ENCODE measurements around the gene DALRD3.

Gene DALRD3

DNA sequence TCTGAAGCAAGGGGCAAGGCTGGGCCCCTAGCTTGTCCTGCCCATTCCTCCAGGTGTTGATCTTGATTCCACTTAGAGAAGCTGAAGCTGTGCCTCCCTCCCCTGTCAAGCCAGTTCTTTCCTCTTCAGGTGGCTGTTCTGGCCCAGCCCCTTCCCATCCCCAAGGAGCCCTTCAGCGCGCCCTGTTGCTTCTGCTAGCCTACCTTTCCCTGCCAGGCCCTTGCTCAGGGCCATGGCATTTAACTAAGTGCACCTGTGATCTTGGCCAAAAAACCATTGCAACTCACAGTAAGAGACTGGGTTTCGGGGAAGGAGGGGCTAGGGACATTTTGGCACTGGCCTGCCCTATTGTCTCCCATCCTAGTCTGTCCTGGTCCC, 13.1 kb downstream of the DALRD3 start:
- FAIRE-seq (no peak), DNase-seq (ENCODE audit: insufficient read length, low spot score) (no peak)
- no peak for TF ChIP-seq POLR2A (IDR thresholded peaks at IDR 0.05; ENCODE audit: low read depth, low read length)

DNA sequence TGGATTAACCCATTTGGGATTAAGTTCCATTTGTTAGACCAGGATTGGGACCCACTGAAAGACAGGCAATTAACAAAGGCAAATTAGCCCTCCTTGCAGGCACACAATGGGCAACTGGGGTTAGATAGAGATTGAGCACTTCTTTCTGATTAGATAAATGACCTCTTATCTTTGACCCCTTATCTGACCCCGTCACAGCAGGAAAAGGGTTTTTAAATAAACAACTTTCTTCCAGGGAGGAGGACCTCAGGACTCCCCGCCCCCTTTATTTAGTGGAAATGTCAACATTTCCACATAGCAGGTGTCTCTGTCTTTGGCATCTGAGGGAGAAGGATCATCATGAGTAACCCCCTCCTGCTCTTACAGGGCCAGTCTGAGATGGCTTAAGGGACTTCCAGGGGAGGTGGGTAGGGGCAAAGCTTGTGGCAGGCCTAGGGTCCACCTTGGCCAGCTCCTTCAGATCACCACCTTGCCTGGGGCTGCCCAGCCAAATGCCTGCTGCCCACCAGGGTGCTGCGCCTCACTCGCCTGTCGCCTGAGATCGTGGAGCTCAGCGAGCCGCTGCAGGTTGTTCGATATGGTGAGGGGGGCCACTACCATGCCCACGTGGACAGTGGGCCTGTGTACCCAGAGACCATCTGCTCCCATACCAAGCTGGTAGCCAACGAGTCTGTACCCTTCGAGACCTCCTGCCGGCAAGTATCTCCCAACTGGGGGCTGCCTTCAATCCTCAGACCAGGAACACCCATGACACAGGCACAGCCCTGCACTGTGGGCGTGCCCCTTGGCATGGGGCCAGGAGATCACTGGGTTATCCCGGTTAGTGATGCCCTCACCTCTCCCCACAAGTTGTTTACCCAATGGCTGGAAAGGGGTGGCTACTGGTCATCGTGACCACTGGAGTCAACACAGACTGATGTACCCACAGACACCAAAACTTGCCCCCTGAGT, 13.8 kb downstream of the DALRD3 start:
- no peak for FAIRE-seq
- no peak for DNase-seq (ENCODE audit: insufficient read length, low spot score)
- no peak for TF ChIP-seq POLR2A (IDR thresholded peaks at IDR 0.05; ENCODE audit: low read depth, low read length)

- FAIRE-seq, result no peak
- TF ChIP-seq POLR2A (IDR thresholded peaks at IDR 0.05; ENCODE audit: low read depth, low read length), result no peak
- no peak for DNase-seq (ENCODE audit: insufficient read length, low spot score)
Observed at GRCh38 chr3:49001155-49001554, 17.2 kb downstream of the DALRD3 start.

DNA sequence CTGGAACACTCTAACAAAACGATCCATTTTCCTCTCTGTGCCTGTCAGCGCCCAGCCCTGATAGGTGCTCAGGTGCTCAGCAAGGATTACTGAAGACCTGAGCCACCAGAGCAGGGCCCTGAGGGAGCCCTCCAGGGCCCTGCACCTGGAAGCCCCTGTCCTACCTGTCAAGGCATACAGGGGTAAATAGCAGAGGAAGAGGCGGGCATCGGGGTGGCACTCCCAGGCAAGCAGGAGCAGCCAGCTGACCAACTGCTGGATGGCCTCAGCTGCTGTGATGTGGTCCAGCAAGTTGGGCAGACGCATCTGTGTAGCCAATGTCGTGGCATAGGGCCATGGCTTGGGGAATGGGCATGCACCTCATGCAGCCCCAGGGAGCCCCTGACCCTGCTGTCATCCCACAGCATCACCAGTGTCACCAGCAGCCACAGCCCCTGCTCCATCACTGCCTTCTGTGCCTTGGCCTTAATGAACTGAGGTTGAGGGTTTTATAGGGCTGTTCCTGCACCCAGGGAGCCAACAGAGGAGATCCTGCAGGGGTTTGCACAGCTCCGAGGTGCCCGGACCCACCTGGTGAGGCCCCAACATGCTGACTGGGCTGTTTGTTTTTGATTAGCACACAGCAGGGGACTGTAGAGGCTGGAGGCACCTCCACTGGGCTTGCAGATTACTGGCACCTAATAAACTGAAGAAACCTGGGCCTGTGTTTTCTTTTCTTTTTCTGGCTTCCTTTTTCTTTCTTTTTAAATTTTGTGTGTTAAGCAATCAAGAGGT, 19.1 kb downstream of the DALRD3 start:
- FAIRE-seq (no peak), DNase-seq (ENCODE audit: insufficient read length, low spot score) (no peak)
- TF ChIP-seq POLR2A (IDR thresholded peaks at IDR 0.05; ENCODE audit: low read depth, low read length), result no peak

GRCh38 chr3:48997714-48998637, 20.4 kb downstream of the DALRD3 start:
- FAIRE-seq (no peak), DNase-seq (ENCODE audit: insufficient read length, low spot score) (no peak)
- TF ChIP-seq POLR2A (IDR thresholded peaks at IDR 0.05; ENCODE audit: low read depth, low read length), result no peak

GRCh38 chr3:48997102-48997635, 21.2 kb downstream of the DALRD3 start:
- FAIRE-seq, result no peak
- DNase-seq (ENCODE audit: insufficient read length, low spot score), result no peak
- TF ChIP-seq POLR2A (IDR thresholded peaks at IDR 0.05; ENCODE audit: low read depth, low read length), result no peak

- no peak for TF ChIP-seq POLR2A (IDR thresholded peaks at IDR 0.05; ENCODE audit: low read depth, low read length)
- DNase-seq (ENCODE audit: insufficient read length, low spot score) (no peak), FAIRE-seq (no peak)
Observed at GRCh38 chr3:48996640-48997039, 21.7 kb downstream of the DALRD3 start.

DNA sequence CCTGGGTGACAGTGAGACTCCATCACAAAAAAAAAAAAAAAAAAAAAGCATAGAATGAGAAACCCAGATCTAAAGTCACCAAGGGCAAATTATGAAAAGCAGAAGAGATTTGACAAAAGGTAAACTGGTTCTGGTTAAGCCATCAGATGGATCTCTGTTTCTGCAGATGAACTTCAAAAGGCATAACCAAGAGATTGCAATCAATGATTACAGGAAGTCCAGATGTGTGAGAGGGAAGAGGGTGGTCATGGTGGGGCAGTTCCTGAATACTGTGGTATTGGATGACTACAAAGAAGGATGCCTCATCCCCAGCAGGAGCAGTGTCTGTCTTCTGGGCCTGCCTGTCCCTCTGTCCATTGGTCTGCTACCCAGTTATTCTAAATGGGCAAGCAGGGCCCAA, 24.5 kb downstream of the DALRD3 start:
- no peak for TF ChIP-seq POLR2A (IDR thresholded peaks at IDR 0.05; ENCODE audit: low read depth, low read length)
- no peak for DNase-seq (ENCODE audit: insufficient read length, low spot score)
- FAIRE-seq, result no peak

- FAIRE-seq (no peak), DNase-seq (ENCODE audit: insufficient read length, low spot score) (no peak)
- TF ChIP-seq POLR2A (IDR thresholded peaks at IDR 0.05; ENCODE audit: low read depth, low read length), result no peak
Observed at GRCh38 chr3:48991851-48992545, 26.4 kb downstream of the DALRD3 start.

GRCh38 chr3:48990636-48991469, 27.5 kb downstream of the DALRD3 start:
- TF ChIP-seq POLR2A (IDR thresholded peaks at IDR 0.05; ENCODE audit: low read depth, low read length), result no peak
- no peak for DNase-seq (ENCODE audit: insufficient read length, low spot score)
- FAIRE-seq, result no peak

GRCh38 chr3:48989796-48990635, 28.4 kb downstream of the DALRD3 start, which contains the start of gene P4HTM:
Gene P4HTM (plus strand): TSS chr3:48990241. CDS start chr3:48990257, 16 bp downstream.
- FAIRE-seq, result no peak
- DNase-seq (ENCODE audit: insufficient read length, low spot score), result peak; percentile 94
- peak; percentile 55 for TF ChIP-seq POLR2A (IDR thresholded peaks at IDR 0.05; ENCODE audit: low read depth, low read length)

Measured in H54 (cell line).